HEK293 (cell line): ENCODE results near the gene MACROD1.

Source experiments
- BCL11A ChIP-seq: fragments of 450-650 bp; formaldehyde crosslinking; IDR thresholded peaks from 2 replicates; pipeline ENCODE4 v1.5.1; 2016; ENCODE audit warnings: low read depth, missing biosample characterization, missing genetic modification characterization
- KLF8 ChIP-seq: fragments of 450-650 bp; formaldehyde crosslinking; IDR thresholded peaks from 2 replicates; pipeline ENCODE4 v1.5.1; 2016; ENCODE audit warnings: missing biosample characterization, missing genetic modification characterization
- REPIN1 ChIP-seq: fragments of 450-650 bp; formaldehyde crosslinking; IDR thresholded peaks from 2 replicates; pipeline ENCODE4 v1.5.1; 2017; ENCODE audit warnings: missing biosample characterization, missing genetic modification characterization, low read depth
- REST ChIP-seq: fragments of 450-650 bp; formaldehyde crosslinking; IDR thresholded peaks from 2 replicates; pipeline ENCODE4 v1.5.1; 2016; ENCODE audit warnings: missing biosample characterization, missing genetic modification characterization
- ZBTB11 ChIP-seq: fragments of 450-650 bp; formaldehyde crosslinking; conservative IDR thresholded peaks from 2 replicates; pipeline ENCODE4 v1.5.1; 2016; ENCODE audit warnings: low read depth, missing biosample characterization, missing genetic modification characterization
- ZNF112 ChIP-seq: fragments of 450-650 bp; formaldehyde crosslinking; IDR thresholded peaks from 2 replicates; pipeline ENCODE4 v1.5.0; 2017; ENCODE audit warnings: missing biosample characterization, missing genetic modification characterization
- ZNF174 ChIP-seq: fragments of 450-650 bp; formaldehyde crosslinking; IDR thresholded peaks from 2 replicates; pipeline ENCODE4 v1.5.0; 2017; ENCODE audit warnings: missing biosample characterization, mild to moderate bottlenecking, missing genetic modification characterization
- TF ChIP-seq, protein P1 (sequence below): fragments of 450-650 bp; IDR thresholded peaks from 2 replicates; pipeline ENCODE4 v1.5.1; 2018; ENCODE audit warnings: missing biosample characterization, mild to moderate bottlenecking, missing genetic modification characterization
- TF ChIP-seq, protein P2 (sequence below): fragments of 450-650 bp; formaldehyde crosslinking; IDR thresholded peaks from 2 replicates; pipeline ENCODE4 v1.5.1; 2016; ENCODE audit warnings: missing biosample characterization, missing genetic modification characterization
- TF ChIP-seq, protein P3 (sequence below): fragments of 450-650 bp; formaldehyde crosslinking; IDR thresholded peaks from 2 replicates; pipeline ENCODE4 v1.5.1; 2016; ENCODE audit warnings: missing biosample characterization, missing genetic modification characterization, low read depth
- TF ChIP-seq, protein P4 (sequence below): fragments of 450-650 bp; formaldehyde crosslinking; IDR thresholded peaks from 2 replicates; pipeline ENCODE4 v1.5.1; 2016; ENCODE audit warnings: missing biosample characterization, missing genetic modification characterization

DNA sequence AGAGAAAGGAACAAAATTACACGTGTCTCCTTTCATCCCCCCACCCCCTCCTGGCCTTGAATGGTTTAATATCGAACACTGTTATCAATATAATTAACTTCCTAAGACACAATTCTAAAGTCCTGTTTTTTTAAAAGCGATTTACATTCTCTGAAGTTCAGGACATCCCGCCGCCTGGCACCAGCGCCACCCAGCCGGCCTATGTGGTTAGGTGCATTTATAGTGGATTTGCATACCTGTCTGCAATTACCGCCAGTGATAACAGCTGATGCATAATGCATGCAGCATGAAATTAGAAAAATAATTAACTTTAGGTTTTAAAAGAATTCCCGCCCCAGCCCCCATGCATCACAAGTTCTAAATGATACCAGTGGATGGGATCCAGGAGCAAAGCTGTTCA is 58.6 kb downstream of the MACROD1 start:
- no peak for TF ChIP-seq KLF8 (tag by site-specific recombination)
- TF ChIP-seq ZNF112 (tag by site-specific recombination) = no peak
- TF ChIP-seq ZBTB11 (tag by site-specific recombination) = no peak
- TF ChIP-seq, protein P1, sequence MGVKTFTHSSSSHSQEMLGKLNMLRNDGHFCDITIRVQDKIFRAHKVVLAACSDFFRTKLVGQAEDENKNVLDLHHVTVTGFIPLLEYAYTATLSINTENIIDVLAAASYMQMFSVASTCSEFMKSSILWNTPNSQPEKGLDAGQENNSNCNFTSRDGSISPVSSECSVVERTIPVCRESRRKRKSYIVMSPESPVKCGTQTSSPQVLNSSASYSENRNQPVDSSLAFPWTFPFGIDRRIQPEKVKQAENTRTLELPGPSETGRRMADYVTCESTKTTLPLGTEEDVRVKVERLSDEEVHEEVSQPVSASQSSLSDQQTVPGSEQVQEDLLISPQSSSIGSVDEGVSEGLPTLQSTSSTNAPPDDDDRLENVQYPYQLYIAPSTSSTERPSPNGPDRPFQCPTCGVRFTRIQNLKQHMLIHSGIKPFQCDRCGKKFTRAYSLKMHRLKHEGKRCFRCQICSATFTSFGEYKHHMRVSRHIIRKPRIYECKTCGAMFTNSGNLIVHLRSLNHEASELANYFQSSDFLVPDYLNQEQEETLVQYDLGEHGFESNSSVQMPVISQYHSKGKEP (tag by site-specific recombination) = no peak
- TF ChIP-seq REST (tag by site-specific recombination) = no peak
- TF ChIP-seq, protein P2, sequence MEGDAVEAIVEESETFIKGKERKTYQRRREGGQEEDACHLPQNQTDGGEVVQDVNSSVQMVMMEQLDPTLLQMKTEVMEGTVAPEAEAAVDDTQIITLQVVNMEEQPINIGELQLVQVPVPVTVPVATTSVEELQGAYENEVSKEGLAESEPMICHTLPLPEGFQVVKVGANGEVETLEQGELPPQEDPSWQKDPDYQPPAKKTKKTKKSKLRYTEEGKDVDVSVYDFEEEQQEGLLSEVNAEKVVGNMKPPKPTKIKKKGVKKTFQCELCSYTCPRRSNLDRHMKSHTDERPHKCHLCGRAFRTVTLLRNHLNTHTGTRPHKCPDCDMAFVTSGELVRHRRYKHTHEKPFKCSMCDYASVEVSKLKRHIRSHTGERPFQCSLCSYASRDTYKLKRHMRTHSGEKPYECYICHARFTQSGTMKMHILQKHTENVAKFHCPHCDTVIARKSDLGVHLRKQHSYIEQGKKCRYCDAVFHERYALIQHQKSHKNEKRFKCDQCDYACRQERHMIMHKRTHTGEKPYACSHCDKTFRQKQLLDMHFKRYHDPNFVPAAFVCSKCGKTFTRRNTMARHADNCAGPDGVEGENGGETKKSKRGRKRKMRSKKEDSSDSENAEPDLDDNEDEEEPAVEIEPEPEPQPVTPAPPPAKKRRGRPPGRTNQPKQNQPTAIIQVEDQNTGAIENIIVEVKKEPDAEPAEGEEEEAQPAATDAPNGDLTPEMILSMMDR (tag by site-specific recombination) = no peak
- TF ChIP-seq BCL11A (tag by site-specific recombination) = no peak
- TF ChIP-seq REPIN1 = no peak
- TF ChIP-seq, protein P3, sequence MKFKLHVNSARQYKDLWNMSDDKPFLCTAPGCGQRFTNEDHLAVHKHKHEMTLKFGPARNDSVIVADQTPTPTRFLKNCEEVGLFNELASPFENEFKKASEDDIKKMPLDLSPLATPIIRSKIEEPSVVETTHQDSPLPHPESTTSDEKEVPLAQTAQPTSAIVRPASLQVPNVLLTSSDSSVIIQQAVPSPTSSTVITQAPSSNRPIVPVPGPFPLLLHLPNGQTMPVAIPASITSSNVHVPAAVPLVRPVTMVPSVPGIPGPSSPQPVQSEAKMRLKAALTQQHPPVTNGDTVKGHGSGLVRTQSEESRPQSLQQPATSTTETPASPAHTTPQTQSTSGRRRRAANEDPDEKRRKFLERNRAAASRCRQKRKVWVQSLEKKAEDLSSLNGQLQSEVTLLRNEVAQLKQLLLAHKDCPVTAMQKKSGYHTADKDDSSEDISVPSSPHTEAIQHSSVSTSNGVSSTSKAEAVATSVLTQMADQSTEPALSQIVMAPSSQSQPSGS (tag by site-specific recombination) = no peak
- TF ChIP-seq, protein P4, sequence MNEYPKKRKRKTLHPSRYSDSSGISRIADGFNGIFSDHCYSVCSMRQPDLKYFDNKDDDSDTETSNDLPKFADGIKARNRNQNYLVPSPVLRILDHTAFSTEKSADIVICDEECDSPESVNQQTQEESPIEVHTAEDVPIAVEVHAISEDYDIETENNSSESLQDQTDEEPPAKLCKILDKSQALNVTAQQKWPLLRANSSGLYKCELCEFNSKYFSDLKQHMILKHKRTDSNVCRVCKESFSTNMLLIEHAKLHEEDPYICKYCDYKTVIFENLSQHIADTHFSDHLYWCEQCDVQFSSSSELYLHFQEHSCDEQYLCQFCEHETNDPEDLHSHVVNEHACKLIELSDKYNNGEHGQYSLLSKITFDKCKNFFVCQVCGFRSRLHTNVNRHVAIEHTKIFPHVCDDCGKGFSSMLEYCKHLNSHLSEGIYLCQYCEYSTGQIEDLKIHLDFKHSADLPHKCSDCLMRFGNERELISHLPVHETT (tag by site-specific recombination) = no peak
- TF ChIP-seq ZNF174 (tag by site-specific recombination) = no peak
